Fibroblast of the conjunctiva (primary cell): Measurements from ENCODE around the gene POLR1A.
"Not testable (repeated sequence)": the region's sequence is repeated elsewhere in the genome, so short reads cannot be mapped to it uniquely, and the experiment has no call there.

Source experiments
- DNase-seq: peaks from one replicate; pipeline ENCODE4 v3.0.0-alpha.2; 2010; ENCODE audit warnings: low read depth

The POLR1A gene

DNA sequence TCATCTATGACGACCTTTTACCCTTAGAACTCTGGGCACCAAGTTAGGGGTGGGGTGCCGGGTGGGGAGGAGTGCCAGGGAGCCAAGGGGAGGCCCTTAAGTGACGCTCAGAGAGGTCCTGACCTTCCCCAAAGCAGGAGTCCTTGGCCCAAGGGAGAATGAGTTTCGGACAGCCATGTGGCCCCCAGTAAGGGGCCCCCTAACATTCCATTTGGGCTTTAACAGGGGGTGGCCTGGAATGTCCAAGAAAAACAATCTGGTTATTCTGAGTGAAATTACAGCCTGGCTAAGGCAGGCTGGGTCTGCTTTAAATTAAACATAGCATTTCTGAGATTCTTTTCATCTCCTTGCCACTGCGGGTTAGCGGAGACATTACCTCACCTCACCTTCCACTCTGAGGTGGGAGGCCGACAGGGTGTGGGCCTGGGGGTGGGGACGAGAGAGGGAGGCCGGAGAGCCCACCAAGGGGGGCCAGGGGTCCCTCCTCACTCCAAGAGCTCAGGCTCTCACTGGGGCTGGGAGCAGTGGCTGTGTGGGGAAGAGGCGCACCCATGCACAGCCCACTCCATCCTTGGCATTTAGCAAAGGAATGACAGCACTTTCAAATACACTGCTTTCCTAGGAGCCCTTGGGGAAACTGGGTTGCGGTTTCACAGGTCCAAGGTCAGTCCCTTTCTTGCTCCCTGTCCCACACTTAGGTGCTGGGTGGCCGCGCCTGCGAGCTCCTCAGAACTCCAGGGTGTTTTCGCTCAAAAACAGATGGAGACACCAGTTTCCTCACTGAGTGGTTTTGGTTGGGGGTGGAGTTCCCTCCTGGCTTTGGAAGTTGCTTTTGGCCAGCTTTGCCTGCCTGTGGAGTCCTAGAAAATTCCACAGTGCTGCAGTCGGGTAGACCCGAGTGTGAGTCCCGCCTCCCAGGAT is 107.4 kb downstream of the POLR1A start:
- DNase-seq: peak; percentile 49

DNA sequence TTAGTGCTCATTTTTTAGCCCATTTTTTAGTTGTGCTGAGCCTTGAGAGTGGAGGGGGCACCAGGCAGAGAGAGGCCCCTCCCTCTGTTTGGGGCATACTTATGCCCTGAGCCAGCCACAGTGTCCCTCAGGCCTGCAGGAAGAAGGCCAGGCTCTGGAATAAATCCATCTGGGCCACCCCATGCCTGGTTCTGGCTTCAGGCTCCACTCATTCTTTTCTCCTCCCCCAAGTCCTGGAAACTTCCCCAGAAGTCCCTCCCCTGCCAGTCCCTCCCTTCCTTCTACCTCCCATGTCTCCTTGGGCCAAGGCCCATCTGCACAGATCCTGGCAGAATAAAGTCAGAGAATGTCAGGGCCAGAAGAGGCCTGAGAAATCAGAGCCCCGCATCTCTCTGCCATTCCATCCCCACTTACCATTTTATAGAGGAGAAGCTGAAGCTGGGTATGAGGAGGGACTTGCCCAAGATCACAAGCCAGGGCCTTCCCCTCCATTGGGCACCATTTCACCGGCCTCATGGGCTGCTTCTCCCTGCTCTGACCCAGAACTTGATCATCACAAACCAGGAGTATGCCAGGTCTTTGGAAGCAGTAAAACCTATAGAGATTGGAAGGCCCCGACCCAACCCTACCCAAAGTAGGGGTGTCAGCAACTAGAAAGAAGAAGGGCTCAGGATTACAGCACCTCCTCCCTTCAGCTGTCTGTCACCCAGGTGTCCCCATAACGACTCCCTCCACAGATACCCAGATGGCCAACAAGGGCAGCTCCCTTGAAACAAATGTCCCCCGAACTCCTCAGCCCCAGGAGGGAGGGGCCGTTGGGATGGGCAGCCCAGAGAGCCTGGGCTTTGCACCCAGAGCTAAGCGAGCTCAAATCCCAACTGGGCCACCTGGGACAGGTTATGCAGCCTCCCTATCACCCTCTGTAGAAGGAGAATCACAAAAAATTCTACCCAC is 108.4 kb downstream of the POLR1A start:
- peak; percentile 46 for DNase-seq

DNA sequence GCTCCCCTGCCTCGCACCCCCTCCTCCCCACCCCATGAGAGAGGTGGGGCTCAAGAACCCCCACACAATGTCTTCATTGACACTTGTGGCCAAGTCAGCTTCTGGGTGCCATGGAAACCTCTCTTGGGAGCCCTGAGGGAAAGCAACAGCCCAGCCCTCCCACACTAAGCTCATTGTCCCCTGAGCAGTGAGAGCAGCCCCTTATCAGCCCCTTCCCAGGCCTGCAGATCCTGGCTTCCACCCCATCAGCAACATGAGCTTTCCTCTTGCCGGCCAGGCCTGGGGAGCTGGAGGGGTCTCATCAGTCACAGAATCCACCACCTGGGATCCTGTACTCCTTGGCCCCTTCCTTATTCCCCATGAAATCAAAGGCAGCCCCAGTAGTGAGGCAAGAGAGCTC is 109.1 kb downstream of the POLR1A start:
- no peak for DNase-seq

DNA sequence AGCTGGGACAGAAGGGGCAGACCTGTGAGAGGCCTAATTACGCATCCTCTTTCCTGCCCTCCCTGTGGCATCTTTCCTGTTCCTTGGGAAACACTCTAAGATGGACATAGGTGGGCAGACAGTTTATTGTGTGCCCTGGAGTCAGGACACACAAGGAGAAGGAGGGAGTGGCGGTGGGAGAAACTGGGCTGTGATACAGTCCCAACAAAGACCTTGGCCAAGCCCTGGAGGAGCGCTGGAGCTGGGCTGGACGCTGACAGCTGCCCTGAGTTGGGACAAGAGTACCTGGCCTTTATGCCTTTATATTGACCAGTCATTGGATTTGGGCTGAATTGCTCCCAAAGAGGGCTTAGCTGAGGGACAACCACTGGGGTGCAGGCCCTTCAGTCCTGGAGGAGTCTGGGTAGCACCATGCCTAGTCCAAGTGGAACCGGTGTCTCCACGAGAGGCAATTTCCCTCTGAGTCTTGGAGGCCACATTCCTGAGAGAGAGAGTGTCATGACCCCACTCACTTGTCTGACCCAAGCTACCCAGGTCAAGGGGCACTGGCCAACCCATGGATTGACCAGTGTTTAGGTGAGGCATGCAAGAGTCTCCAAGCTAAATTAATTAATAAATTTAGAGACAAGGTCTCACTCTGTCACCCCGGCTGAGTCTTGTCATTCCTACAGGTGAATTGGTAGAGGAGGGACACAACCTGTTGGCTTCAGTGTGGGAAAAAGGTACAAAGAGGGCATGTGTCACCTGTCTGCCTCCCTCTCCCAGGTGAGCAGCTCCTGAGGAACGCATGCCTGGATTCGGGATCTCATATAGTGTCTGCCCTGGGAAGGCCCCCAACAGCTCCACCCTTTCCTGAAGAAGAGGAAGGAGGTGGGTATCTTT is 109.8 kb downstream of the POLR1A start:
- no peak for DNase-seq

DNA sequence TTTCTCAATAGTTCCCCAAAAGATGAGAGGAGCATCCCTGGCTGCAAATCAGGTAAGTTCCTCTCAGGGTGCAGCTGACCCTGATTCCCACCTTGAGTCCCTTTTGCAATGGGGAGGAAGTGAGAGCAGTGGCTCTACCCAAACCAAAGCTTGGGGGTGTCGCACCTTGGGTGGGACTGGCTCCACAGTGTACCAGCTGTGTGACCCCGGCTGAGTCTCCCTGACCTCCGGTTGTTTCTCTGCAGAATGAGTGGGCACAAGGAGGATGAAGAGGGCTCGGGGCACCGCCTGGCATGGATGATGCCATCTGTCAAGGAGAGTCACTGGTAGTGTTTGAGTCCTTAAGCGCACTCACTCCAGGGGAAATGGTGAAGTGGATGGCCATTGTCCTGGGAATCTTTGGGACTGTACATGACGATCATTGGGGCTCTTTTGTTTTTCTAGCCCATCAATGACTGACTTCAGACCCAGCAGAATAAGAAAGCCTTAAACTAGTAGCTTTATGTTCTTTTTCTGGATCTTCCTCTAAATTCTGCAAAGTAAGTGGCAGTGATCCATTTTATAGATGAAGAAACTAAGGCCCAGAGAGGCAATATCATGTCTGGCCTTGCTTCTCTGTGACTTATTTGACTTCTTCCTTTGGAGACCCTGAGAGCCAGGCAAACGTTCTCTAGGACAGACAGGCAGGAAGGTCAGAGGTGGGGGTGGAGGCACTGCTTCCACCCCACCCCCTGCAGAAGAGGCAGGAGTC is 110.6 kb downstream of the POLR1A start:
- no peak for DNase-seq

DNA sequence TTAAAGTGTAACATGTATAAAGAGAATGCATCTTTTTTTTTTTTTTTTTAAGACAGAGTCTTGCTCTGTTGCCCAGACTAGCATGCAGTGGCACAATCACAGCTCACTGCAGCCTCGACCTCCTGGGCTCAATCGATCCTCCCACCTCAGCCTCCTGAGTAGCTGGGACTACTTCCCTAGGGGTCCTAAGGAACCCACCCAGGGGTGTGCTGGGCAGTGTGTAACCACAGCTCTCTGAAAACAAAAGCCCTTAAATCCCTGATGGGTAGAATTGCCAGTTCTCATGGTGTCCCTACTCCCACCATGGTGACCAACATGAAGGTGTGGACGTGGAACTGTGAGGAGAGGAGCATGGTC is 111.3 kb downstream of the POLR1A start:
- no peak for DNase-seq

DNA sequence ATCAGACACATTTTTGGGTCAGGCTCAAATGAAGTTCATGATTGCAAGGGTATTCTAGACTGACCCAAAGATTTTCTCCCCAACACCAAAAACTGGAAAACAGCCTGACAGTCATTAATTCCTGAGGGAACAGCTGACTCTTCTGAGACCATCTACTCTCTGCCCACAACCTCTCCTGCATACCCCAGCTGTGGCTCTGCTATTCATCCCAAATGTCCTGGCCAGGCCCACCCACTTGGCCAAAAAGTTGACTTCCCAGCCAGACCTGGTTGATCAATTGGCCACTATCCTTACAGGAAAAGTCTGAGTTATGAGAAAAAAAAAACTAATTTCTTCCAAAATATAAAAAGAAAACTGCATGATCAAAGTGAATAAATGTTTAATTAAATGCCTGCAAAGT is 113.1 kb downstream of the POLR1A start:
- DNase-seq: no peak

DNA sequence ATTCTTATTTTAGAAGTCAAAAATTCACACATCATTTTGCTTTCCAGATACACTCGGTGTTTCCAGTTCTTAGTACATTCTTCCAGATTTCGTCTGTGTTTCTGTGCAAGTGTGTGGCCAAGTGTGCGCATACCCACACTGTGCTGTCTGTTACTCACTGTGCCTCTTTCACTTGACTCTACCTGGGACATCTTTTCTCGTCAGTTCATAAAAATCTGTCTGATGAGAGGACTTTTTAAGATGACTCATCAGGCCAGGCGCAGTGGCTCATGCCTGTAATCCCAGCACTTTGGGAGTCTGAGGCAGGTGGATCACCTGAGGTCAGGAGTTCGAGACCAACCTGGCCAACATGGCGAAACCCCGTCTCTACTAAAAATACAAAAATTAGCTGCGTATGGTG is 113.6 kb downstream of the POLR1A start:
- not testable (repeated sequence) for DNase-seq

DNA sequence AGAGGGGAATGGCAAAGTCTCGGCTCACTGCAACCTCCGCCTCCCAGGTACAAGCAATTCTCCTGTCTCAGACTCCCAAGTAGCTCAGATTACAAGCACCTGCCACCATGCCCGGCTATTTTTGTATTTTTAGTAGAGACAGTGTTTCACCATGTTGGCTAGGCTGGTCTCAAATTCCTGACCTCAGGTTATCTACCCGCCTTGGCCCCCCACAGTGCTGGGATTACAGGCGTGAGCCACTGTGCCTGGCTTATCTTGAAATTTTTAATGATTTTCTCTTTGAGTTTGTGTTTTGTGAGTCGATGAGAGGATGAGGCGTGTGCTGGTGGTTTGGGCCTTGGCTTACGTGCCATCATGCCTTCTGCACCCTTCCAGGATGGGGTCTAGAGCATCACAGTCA is 115.6 kb downstream of the POLR1A start:
- no peak for DNase-seq

DNA sequence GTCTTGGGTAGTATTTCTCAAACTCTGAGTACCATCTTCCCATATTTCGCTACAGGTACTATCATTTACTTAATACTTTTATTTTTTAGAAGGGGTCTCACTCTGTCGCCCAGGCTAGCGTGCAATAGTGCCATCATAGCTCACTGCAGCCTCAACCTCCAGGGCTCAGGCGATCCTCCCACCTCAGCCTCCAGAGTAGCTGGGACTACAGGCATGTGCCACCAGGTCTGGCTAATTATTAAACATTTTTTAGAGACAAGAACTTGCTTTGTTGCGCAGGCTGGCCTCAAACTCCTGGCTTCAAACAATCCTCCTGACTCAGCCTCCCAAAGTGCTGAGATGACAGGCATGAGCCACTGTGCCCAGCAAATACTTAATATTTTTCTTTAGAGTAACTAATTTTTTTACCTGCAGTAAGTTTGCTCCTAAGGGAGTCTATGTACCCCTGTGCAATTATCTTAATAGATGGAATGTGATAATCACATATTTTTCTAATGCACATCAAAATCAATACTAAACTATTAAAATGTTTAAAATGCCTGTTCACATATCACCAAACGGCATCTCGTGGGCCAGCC is 116.3 kb downstream of the POLR1A start:
- DNase-seq: no peak

DNA sequence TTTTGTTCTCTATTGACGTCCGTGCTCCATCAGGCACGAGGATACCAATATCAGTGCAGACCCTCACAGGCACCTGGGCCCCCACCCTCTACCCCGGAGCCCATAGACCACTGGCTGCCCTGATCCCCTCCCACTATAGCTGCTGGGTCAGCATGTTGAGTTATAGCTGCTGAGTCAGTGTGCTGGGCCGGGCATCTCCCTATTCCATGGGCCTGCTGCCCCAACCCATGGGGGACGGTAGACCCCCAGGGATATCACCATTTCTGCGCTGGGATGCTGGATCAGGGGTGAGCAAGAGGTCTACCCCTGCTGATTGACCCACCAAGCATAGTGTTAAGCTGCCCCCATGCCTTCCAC is 116.8 kb downstream of the POLR1A start:
- DNase-seq: no peak

DNA sequence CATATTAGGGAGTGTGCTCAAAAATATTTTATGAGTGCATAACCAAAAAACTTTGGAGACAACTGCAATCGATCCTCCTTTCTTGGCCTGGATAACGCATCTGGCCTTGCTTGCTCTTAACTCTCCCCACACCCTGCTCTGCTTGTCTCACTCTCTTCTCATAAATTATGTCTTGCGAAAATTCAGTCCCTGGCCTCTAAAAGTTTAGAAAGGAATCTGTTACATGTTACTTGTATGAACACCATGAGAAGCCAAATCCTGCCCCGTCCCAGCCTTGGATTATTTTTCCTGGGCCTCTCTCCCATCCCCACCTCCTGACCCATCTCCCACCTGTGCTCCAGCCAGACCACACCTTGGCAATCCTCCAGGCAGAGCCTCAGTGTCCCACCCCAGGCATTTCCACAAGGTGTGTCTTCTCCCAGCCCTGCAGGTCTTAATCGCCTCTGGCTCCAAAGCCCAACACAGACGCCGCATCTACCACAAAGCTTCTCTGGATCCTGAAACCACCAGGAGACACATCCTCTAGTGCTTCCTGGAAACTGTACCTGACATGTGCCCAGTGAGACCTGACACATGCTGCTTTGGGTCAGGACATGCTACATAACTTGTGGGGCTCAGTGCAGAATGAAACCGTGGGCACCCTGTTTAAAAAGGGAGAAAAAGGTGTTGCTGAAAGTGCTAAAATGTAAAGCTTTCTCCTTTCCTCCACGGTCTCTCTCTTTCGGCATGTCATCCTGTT is 117.3 kb downstream of the POLR1A start:
- DNase-seq: no peak

DNA sequence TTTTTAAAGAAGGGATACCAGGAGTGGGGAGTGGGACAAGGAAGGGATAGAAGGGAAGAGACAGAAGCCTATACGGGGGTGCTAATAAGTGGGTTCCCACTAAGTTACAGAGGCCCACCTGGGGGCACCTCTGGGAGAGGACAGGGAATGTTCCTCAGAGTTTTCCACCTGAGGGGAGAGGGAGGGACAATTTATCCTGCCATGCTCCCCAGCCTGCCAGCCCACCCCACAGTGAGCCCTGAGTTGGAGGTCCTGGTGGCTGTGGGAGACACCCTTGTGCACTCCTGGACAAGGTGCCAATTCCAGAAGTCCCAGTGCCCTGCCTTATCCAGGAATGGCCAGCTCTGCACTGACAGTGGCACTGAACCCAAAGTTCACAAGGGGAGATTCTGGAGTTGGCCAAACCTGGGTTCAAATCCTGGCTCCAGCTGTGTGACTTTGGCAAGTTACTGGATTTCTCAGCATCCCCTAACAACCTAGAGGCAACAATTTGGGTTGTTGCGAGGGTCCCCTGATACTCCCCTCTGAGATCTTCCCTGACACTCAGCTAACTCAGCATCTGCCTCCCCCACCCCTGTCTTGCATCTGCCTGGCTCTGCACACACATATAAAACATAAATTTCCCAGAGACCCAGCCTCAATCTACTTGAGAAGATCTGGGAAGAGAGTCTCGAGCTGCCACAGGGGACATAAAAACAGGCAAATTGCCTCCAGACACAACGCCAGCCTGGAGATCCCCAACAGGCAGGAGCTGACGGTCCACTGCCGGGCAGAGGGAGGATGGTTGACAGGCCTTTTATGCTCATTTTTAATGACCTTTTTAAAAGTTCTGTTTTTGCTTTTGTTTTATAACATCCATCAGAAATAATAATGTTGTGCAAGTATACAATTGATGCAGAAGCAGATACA is 118.2 kb downstream of the POLR1A start:
- no peak for DNase-seq

DNA sequence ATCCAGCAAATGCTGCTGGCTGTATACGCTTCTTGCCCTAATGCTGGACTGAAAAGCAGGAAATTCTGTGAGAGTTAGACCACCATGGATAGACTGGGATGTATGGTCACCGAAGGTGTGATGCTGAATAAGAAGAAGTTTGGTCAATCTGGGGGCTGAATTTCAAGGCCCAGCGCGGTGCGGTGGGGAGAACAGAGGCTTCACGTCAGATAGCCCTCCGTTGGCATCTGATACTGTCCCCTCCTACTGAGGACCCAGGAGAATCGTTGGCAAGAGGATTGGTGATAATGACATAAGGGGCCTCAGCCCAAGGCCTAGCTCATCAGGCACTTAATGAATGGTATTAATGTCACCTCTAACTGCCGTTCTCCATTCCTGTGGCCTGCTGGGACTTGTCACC is 119.6 kb downstream of the POLR1A start:
- DNase-seq: no peak

DNA sequence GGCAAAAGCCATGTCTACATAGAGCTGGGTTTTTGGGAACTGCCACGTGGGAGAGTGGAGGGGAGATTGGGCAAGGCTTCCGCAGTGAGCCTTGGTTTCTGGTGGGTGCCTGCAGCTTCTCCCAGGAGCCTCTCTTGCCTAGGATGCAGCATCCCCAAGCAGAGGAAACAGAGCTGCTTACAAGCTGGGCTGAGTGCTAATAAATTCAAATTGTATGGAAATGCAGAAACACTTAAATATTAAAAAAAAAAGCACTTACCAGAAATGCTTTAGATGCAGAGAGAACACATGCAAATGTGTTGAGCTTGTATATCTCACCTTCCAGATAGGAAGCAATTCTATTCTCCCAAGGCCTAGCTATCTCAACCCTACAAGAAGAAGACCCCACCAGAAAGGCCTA is 120.9 kb downstream of the POLR1A start:
- no peak for DNase-seq

DNA sequence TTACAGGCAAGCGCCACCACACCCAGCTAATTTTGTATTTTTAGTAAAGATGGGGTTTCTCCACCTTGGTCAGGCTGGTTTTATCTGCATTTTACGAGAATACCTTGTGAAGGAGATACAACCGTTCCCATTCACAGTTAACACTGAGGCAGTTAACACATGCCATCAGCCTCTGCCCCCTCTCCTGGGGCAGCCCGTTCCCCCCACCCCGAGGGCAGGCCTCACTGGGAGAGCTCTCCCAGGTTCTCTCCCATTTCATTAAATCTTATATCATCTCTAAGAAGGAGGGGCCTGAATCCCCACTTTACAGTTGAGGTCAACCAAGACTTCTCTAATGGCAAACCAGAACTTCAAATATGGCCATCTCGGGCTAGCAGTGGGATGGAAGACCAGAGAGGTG is 121.9 kb downstream of the POLR1A start:
- no peak for DNase-seq

DNA sequence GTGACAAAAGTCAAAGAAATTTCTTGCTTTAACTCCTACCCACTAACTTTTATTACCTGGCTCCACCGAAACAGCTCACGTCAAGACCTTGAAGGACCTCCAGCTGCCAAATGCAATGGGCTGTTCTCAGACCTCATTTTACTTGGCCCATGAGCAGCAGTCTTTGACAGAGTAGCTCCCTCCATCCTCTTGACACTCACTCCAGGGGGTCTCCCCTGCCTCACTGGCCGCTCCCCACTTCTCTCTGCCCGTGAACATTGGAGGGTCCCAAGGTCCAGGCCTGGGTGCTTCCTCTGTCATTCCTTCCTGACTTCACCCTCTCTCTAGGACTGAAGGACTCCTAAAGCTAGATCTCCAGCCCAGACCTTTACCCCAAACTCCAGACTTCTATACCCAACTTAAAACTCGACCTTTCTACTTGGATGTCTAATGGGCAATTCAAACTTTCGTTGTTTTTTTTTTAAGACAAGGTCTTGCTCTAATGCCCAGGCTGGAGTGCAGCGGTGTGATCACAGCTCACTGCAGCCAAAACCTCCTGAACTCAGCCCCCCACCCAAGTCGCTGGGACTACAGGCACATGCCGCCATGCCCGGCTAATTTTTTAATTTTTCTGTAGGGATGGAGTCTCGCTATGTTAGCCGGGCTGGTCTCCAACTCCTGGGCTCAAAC is 124.0 kb downstream of the POLR1A start:
- DNase-seq: no peak

DNA sequence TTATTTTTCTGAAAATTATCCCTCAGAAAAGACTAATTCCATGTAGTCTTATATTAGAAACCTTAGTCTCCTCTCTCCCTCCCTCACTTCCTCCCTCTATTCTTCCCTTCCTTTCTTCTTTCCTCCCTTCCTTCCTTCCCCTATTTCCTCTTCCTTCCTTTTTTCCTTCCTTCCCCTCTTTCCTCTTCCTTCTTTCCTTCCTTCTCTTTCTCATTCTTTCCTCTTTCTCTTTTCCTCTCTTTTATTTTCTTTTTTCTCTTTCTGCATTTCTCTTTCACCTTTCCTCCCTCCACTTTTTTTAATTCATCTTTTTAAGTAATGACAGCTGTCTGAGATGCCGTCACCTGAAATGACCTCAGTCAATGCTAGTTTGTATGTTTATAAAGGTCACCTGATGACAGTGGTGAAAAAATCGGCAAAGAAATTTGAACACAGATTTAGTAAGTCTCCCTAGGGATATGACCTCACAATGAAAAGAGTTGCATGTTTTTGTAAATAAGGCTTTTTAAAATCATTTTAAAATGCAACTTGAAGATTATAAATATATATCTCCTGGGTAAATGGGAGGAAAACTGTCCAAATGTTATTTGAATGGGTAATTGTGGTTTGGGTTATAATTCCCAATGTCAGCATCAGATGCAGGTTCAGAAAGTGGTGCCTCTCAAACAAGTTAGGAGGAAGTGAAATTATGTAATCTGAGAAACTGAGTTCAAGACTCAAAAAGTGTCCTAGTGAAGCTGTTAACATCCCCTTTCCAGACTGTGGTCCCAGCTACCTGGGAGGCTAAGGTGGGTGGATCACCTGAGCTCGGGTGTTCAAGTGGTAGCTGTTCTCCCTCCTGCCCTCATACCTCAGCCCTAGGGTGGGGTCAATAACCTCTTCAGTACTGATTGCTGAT is 126.6 kb downstream of the POLR1A start:
- no peak for DNase-seq
